ENCODE results near the gene RANBP9. TPM values are rescaled to one million over a fixed set of nuclear protein-coding genes. Genes with fewer than 3 reads are reported as not detected.

The RANBP9 gene
- total RNA-seq, 2 donors from 2014 or later = 43.7 to 45.4 TPM

DNA sequence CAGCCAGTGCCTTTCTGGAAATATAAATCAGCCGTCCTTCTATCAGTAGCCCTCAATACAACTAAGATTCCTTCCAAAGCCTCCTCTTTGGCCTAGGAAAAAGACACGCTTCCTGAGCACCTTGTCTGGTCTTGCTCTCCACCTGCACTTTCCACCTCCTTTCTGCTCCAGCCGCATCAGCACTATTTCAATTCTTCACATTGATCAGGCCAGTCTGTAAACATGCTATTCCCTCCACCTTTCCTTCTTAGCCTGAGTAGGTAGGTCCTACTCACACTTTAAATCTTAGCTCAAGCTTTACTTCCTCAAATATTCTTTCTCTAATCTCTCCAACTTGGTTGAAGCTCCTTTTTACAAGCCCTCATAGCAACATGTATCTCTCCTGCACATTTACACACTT is 11.4 kb downstream of the RANBP9 start:
- Histone ChIP-seq H3K4me3 (ENCODE audit: low read length) (no peak overlapping the region), H3K4me1 (ENCODE audit: control insufficient read depth, insufficient read depth, low read length) (no peaks in the 10 kb centered on the region), H3K27ac (ENCODE audit: low read depth, low read length) (no peak overlapping the region), H3K9me3 (ENCODE audit: control insufficient read depth, low read length) (no peaks in the 10 kb centered on the region), H3K27me3 (ENCODE audit: control insufficient read depth, insufficient read depth, low read length, poor library complexity, severe bottlenecking) (no peaks in the 10 kb centered on the region), H3K36me3 (ENCODE audit: control insufficient read depth, insufficient read depth, low read length) (peaks cover 22% of the 10 kb centered on the region), H3K9ac (ENCODE audit: extremely low read depth, low read length, poor library complexity, severe bottlenecking) (no peak overlapping the region)
- WGBS, 2 experiments (ENCODE audit: insufficient coverage in 1 of 2, insufficient read length in 1 of 2) = 87 to 100% methylated on average over 3 of the region's 3 CpGs
- TF ChIP-seq, protein P1, sequence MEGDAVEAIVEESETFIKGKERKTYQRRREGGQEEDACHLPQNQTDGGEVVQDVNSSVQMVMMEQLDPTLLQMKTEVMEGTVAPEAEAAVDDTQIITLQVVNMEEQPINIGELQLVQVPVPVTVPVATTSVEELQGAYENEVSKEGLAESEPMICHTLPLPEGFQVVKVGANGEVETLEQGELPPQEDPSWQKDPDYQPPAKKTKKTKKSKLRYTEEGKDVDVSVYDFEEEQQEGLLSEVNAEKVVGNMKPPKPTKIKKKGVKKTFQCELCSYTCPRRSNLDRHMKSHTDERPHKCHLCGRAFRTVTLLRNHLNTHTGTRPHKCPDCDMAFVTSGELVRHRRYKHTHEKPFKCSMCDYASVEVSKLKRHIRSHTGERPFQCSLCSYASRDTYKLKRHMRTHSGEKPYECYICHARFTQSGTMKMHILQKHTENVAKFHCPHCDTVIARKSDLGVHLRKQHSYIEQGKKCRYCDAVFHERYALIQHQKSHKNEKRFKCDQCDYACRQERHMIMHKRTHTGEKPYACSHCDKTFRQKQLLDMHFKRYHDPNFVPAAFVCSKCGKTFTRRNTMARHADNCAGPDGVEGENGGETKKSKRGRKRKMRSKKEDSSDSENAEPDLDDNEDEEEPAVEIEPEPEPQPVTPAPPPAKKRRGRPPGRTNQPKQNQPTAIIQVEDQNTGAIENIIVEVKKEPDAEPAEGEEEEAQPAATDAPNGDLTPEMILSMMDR (conservative IDR thresholded peaks at IDR 0.05) = no peak
- peaks cover 12% of the 10 kb centered on the region for H3K36me3 Mint-ChIP-seq (ENCODE audit: low read depth)
- peaks cover 17% of the 10 kb centered on the region for H3K4me1 Mint-ChIP-seq
- no peaks in the 10 kb centered on the region for H3K9me3 Mint-ChIP-seq
- no peak overlapping the region for H3K27ac Mint-ChIP-seq
- no peaks in the 10 kb centered on the region for H3K27me3 Mint-ChIP-seq (ENCODE audit: insufficient read depth)
- no peak for DNase-seq
- H3K4me3 Mint-ChIP-seq = no peak overlapping the region

DNA sequence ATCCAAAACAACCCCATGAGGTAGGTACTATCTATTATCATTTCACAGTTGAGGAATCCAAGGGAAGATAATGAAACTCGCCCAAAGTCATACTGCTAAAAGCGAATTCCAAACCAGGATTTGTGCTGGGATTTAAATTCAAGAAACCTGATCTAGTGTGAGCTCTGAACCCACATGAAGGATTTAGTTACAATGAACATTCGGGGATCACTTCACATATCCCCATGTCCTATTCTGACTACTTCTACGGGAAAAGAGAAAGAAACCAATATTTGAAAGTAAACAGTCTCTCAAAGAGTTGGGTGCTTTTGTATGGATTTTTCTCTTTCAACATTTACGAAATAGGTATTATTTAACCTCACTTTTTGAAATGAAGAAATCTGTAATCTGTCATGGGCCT is 12.9 kb downstream of the RANBP9 start:
- DNase-seq = no peak

DNA sequence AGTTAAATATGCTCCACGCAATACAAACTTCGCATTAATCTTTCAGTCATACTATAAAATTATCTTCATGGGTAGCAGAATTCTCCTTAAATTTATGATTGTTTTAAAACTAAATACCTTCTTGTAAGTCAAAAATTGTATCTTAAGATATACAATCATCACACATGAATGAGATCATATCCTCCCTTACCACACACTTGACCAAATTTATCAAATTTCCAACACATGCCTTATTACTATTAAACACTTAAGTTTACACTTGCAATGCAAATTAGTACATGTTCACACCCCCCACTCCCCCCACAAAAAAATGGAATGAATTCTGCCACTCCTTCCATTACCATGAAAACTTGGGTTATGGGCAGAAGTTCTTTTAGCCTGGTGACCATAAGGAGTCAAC is 13.8 kb downstream of the RANBP9 start:
- peaks cover 20% of the 10 kb centered on the region for H3K4me1 Mint-ChIP-seq
- H3K27ac Mint-ChIP-seq = no peak overlapping the region
- DNase-seq = no peak
- no peaks in the 10 kb centered on the region for H3K27me3 Mint-ChIP-seq (ENCODE audit: insufficient read depth)
- no peaks in the 10 kb centered on the region for H3K9me3 Mint-ChIP-seq
- Histone ChIP-seq H3K9ac (ENCODE audit: extremely low read depth, low read length, poor library complexity, severe bottlenecking) (no peak overlapping the region), H3K27me3 (ENCODE audit: control insufficient read depth, insufficient read depth, low read length, poor library complexity, severe bottlenecking) (no peaks in the 10 kb centered on the region), H3K27ac (ENCODE audit: low read depth, low read length) (no peak overlapping the region), H3K9me3 (ENCODE audit: control insufficient read depth, low read length) (no peaks in the 10 kb centered on the region), H3K4me1 (ENCODE audit: control insufficient read depth, insufficient read depth, low read length) (no peaks in the 10 kb centered on the region), H3K36me3 (ENCODE audit: control insufficient read depth, insufficient read depth, low read length) (peaks cover 38% of the 10 kb centered on the region), H3K4me3 (ENCODE audit: low read length) (no peak overlapping the region)
- no peak overlapping the region for H3K4me3 Mint-ChIP-seq
- TF ChIP-seq, protein P1 (conservative IDR thresholded peaks at IDR 0.05) = no peak
- 100% methylated on average over 1 of the region's 2 CpGs; no CpG with 5 or more reads in 1 of the 2 experiments for WGBS, 2 experiments (ENCODE audit: insufficient coverage in 1 of 2, insufficient read length in 1 of 2)
- peaks cover 15% of the 10 kb centered on the region for H3K36me3 Mint-ChIP-seq (ENCODE audit: low read depth)

More for the DNA sequence above, 12.9 kb downstream of the RANBP9 start:
- H3K9ac ChIP-seq (ENCODE audit: extremely low read depth, low read length, poor library complexity, severe bottlenecking) = no peak overlapping the region
- peaks cover 20% of the 10 kb centered on the region for H3K4me1 Mint-ChIP-seq
- no peaks in the 10 kb centered on the region for H3K27me3 Mint-ChIP-seq (ENCODE audit: insufficient read depth)
- no peaks in the 10 kb centered on the region for H3K4me1 ChIP-seq (ENCODE audit: control insufficient read depth, insufficient read depth, low read length)
- no peak overlapping the region for H3K27ac ChIP-seq (ENCODE audit: low read depth, low read length)
- 89 to 91% methylated on average over 4 to 5 of the region's 5 CpGs for WGBS, 2 experiments (ENCODE audit: insufficient coverage in 1 of 2, insufficient read length in 1 of 2)
- no peaks in the 10 kb centered on the region for H3K9me3 Mint-ChIP-seq
- no peak overlapping the region for H3K4me3 Mint-ChIP-seq
- peak overlapping the region; percentile 27 for H3K27ac Mint-ChIP-seq
- no peaks in the 10 kb centered on the region for H3K27me3 ChIP-seq (ENCODE audit: control insufficient read depth, insufficient read depth, low read length, poor library complexity, severe bottlenecking)
- H3K9me3 ChIP-seq (ENCODE audit: control insufficient read depth, low read length) = no peaks in the 10 kb centered on the region
- no peak overlapping the region for H3K4me3 ChIP-seq (ENCODE audit: low read length)
- H3K36me3 Mint-ChIP-seq (ENCODE audit: low read depth) = peaks cover 15% of the 10 kb centered on the region
- H3K36me3 ChIP-seq (ENCODE audit: control insufficient read depth, insufficient read depth, low read length) = peaks cover 35% of the 10 kb centered on the region
- TF ChIP-seq, protein P1 (conservative IDR thresholded peaks at IDR 0.05) = no peak

Measured in endodermal cell (in vitro differentiated cells).